HG03175 (cell line): ENCODE results near the gene DCLK2.

Source experiments
- ATAC-seq: cut with Tn5 transposase; IDR thresholded peaks from one replicate; pipeline ENCODE4 v1.9.1; 2021; ENCODE audit warnings: mild to moderate bottlenecking, moderate library complexity; ENCODE audit not compliant: unreplicated experiment

DCLK2 gene

DNA sequence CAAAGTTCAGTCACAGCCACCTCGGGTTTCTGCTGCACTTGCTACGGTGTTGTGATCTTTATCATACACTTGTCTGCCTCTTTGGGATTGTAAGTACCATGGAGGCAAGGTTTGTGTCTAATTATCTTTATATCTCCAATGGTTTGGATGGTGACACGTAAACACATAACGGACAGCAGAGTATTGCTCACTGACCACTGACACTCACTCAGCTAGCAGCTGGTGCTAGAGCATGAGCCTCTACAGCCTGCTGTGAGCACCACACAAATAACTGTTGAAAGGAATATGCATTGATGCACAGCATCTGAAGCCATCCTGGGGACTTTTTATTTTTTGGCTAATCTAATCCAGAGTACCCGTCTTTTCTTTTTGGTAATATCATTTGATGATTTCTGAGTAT lies 156.0 kb downstream of the DCLK2 start:
- ATAC-seq = no peak

GRCh38 chr4:150235317-150235716 lies 157.1 kb downstream of the DCLK2 start:
- ATAC-seq = no peak

- ATAC-seq = no peak
These were observed 157.6 kb downstream of the DCLK2 start for GRCh38 chr4:150235808-150236271.

- ATAC-seq = no peak
These were observed 158.4 kb downstream of the DCLK2 start for GRCh38 chr4:150236626-150237025.

GRCh38 chr4:150237110-150237872 lies 159.0 kb downstream of the DCLK2 start:
- ATAC-seq = no peak

DNA sequence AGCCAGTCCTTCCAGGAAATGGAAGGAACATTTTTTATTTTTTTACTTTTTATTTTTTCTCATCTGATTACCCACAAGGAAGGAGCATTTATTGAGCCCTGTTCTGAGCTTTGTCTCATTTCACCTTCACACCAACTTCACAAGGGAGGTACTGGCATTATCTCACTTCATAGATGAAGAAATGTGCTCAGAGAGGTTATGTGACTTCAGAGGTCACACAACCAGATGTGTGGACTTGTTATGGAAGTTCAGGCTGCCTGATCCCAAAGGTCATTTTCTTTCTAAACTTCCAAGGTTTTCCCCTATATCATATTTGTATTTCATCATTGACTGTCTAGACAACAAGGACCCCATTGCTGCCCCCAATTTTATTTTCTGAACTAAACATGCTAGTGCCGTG lies 160.3 kb downstream of the DCLK2 start:
- no peak for ATAC-seq

DNA sequence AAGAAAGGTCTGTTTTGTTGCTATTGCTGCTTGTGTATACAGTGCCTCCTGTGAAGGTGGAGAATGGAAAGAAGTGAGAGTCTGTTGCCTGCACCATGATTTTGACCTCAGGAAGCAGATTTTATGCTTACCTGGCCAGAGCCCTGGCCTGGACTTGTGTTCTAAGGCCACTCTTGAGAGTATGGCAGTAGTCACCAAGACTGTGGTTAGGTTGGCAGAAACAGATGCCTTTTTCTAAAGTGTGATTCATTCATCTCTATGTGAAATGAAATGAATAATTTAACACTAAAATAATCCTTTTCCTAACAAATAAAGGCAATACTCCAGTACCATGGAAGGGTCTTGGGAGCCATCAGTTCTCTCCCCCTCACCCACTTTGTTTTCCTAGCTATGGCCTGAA lies 161.8 kb downstream of the DCLK2 start:
- no peak for ATAC-seq

DNA sequence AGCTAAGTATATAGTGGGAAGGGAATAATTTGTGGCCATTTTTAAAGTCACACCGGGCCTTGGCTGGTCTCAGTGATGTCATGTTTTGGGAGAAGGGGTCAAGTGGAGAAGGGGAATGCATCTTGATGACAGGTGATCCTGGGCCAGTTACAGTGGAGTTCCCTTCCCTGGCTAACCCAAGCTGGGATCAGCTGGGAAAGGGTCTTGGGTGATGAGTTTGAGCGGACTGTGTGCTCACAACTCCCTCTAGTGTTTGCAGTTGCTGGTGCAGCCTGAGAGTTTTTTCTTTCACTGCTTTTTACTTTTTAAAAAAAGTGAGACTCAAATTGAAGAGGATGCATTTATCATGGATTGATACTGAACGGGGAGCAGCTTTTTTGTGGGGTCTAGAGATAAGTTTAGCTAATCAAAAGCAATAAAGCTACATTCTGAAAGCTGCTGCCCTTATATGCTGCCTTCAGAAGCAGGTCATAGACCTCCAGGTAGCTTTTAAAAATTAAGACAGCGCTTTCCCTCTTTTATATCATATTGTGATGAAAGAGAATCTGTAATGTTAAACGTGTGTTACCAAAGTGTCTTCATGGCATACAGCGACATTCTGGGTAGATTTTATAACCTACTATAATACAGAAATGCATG lies 164.7 kb downstream of the DCLK2 start:
- peak; percentile 60 for ATAC-seq

DNA sequence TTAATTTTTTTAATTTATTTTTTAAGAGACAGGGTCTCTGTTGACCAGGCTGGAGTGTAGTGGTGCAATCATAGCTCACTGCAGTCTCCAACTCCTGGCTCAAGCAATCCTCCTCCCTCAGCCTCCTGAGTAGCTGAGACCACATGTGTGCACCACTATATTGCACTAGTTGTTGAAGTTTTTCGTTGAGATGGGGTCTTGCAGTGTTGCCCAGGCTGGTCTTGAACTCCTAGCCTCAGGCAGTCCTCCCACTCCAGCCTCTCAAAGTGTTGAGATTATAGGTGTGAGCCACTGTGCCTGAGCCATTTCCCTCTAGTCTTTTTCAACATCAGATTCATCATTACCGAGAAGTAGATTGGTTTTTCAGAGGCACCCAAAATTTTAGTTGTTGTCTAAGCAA lies 165.7 kb downstream of the DCLK2 start:
- ATAC-seq = no peak

DNA sequence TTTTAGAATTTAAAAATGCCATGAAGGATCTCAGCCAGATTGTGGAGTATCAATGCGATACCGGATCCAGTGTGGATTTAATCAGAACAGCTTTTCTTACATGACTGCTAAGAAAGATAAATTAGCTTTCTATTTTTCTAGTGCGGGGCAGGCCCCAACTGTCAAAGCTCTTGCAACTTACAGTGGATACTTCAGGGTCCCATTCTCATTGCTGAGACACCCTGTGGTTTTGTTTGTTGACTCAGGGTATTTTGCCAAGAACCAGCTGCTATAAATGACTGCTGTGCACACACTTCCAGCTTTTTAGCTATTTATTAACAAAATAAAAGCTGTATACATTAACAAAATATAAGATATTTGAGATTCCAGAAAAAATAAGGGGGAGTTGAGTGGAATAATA lies 166.4 kb downstream of the DCLK2 start:
- no peak for ATAC-seq

DNA sequence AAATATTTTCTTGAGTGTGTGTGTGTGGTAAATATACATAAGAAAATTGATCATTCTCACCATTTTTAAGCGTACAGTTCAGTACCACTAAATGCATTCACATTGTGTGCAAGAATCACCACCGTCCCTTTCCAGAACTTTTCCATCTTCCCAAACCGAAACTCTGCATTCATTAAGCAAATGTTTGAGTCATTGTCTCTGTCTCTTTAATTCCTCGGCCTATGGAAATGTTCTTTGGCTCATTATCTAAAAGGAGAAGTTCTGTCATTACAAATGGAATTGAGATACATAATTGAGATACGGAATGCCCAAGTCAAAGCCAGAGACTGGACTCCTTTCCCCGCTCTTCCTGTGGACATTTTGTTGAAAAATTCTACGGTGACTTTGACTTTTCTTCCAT lies 168.9 kb downstream of the DCLK2 start:
- no peak for ATAC-seq

DNA sequence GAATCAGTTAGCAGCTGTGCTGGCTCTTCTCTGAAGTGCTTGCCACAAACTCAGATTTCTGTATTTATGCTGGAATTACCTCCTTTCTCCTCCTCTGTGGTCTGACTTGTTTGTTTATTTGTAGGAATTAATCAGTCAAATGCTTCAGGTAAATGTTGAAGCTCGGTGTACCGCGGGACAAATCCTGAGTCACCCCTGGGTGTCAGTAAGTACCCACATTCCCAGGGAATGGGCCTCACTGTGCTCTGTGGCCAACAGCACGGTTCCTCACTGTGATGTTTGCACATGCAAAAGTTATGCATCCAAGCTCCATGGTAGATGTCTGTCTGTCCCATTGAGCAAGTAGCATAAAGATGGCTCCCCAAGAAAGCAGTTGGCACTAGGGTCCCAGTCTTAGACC lies 169.9 kb downstream of the DCLK2 start:
- no peak for ATAC-seq

DNA sequence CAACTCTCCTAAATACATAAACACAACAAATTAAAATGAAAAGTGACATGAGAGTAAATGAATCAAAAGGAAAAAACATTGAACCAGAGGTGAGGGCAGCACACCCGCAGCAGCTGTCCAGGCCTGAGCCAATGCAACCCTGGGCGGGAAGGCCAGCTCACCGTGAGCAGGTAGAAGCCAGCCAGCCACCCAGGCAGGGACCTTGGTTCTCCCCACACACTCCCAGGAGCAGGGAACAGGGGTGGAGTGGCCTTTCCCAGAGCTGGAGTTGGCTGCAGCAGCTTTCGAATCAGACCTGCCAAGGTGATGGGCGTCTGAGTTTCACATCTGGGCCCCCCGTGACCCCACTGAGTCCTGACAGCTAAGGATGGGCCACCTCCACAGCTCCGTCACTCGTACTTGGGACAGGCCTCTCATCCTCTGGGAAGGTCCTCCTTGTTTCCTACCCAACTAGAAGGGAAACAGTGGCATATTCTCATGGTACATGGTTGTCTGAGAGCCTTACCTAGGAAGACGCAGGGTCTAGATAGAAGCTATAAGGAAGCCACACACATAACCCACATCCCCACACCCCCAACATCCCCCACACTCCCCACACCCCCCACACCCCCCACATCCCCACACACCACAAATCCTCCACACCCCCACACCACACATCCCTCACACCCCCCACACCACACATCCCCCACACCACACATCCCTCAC lies 172.2 kb downstream of the DCLK2 start:
- ATAC-seq = no peak

- ATAC-seq = no peak
These were observed 172.9 kb downstream of the DCLK2 start for GRCh38 chr4:150250998-150251651.

DNA sequence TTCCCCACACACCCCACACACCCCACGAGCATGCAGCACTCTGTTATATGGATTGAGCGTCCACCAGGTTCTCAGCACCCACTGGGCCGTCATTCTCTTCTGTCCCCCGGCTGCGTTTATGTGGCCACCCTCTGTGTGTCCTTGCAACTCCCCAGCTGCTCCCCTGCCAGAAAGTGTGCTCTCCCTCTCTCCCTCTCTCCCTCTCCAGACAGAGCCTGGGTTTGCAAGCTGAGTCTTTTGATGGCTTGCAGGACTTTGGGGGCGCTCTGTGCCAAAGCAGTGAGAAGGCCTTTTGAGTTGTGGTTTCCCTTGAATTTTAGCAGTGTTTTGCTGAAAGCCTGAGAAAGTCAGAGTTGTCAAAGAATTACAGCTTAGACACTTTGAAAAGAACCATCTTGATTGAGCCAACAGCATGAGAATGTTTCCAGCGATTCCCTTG lies 173.5 kb downstream of the DCLK2 start:
- ATAC-seq = no peak

GRCh38 chr4:150252306-150252705 lies 174.1 kb downstream of the DCLK2 start:
- ATAC-seq = no peak

- no peak for ATAC-seq
These were observed 174.5 kb downstream of the DCLK2 start for GRCh38 chr4:150252741-150253140.

DNA sequence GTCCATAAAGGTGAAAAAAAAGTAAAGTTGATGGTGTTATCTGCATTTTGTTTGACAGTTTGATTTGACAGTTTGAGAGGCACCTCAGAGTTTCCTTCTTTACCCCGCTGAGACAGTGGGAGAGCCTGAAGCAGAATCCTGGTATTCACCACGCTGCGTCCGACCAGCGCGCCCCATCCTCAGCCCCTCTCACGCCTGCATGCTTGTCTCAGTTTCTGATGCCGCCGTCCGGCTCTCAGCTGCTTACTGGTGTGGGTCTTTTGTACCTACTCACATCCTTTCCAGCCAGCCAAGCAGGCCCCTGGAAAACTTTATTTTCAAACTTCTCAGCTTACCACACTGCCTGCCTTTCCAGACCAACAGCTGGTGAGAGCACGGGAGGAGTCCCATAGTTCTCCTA lies 175.2 kb downstream of the DCLK2 start:
- no peak for ATAC-seq

DNA sequence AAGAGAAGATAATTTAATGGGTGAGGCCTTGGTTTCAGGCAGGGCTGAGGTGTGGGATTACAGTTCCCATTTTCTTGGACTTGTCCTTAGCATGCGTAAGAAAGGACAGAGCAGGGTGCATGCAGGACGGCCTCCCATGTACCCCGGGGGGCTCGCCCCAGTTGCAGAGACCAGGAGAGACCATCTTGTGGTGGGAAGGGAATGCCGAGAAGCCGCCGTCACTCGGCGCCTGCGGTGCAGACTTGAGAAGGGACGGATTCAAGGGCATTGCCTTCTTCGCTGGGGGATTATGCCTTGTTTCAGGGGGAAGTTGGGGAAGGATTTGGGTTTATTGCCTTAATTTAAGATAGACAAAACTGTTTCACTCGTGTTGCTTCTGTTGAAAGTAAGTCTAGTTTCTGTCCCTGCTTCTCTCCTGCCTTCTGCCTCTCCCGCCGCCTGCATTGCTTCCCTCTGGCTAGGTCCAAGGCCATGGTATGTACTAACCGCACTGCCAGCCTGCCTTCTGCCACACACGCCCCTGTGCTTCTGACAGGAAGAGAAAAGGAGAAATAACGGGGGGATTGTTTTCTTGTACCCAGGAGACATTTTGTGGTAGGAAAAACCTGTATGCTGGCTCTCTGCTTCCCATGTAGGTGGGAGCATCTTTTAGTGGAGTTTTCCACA lies 175.9 kb downstream of the DCLK2 start:
- ATAC-seq = no peak

DNA sequence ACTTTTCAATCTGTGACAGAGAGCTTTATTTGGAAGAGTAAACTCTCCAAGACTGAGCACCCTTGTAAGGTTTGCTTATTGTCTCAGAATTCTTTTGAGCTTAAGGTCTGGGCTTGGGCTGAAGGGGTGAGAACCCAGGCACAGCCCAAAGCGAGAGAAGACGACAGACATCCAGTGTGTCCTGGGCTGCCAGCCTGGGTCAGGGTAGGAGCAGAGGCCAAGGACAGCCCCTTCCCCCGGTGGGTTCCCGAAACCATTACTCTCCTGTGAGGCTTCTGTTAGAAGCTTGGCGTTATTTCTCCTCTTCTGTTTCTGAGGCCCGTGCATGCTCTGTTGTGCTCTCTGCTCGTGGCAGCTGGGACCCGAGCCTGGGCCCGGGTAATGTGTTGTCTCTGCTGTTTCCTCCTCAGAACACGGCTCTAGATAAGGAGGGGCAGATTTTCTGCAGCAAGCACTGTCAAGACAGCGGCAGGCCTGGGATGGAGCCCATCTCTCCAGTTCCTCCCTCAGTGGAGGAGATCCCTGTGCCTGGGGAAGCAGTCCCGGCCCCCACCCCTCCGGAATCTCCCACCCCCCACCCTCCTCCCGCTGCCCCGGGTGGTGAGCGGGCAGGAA lies 177.5 kb downstream of the DCLK2 start:
- no peak for ATAC-seq
